NT2/D1 (cell line): Measurements from ENCODE around the gene FFAR2.

ENCODE experiments used
- YY1 ChIP-seq: IDR thresholded peaks from 2 replicates; pipeline ENCODE4 v1.6.1; 2011; ENCODE audit not compliant: insufficient read length, insufficient read depth
- ZNF274 ChIP-seq: IDR thresholded peaks from 2 replicates; pipeline ENCODE4 v1.6.1; 2011; ENCODE audit warnings: mild to moderate bottlenecking, low read depth, low read length

DNA sequence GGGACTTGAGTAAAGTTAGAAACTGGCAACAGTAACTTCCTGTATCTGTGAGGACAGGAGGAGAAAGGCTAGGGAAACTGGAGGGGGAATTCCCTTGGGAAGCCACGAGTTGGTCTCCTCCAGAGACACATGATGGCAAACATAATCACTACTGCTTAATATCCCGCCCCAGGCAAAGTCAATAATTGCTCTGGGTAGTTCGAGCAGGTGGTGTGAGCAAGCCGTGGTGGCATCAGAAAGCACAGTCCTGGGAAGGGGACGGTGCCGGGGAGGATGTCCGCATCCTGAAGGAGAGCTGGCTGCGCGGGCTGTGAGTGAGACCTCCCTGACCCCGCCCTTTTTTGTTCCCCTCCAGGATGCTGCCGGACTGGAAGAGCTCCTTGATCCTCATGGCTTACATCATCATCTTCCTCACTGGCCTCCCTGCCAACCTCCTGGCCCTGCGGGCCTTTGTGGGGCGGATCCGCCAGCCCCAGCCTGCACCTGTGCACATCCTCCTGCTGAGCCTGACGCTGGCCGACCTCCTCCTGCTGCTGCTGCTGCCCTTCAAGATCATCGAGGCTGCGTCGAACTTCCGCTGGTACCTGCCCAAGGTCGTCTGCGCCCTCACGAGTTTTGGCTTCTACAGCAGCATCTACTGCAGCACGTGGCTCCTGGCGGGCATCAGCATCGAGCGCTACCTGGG, 1.4 kb downstream of the FFAR2 start:
- TF ChIP-seq ZNF274 (no peak), YY1 (no peak)
